ENCODE results near the gene AHR.

The AHR gene

GRCh38 chr7:17320657-17321056 is 22.2 kb downstream of the AHR start:
- H4K20me1 ChIP-seq, result no peaks in the 10 kb centered on the region
- TF ChIP-seq Cebpa-rat (IDR thresholded peaks at IDR 0.05), result no peak
- no peaks in the 10 kb centered on the region for H3K36me3 ChIP-seq
- H3K9ac ChIP-seq, result no peak overlapping the region
- no peak overlapping the region for H3K4me2 ChIP-seq
- H3K4me1 ChIP-seq, result no peaks in the 10 kb centered on the region
- H3K4me3 ChIP-seq, result no peak overlapping the region
- H3K27me3 ChIP-seq, result no peaks in the 10 kb centered on the region
- H3K9me3 ChIP-seq (replicated peaks in 1 of 11), result no peaks in the 10 kb centered on the region
- no peak overlapping the region for H3K27ac ChIP-seq

- TF ChIP-seq Cebpa-rat (IDR thresholded peaks at IDR 0.05), result no peak
- Histone ChIP-seq H3K9me3 (replicated peaks in 1 of 11) (no peaks in the 10 kb centered on the region), H3K4me2 (no peak overlapping the region), H3K36me3 (no peaks in the 10 kb centered on the region), H3K27me3 (no peaks in the 10 kb centered on the region), H3K27ac (no peak overlapping the region), H3K4me3 (no peak overlapping the region), H3K4me1 (no peaks in the 10 kb centered on the region), H4K20me1 (no peaks in the 10 kb centered on the region), H3K9ac (no peak overlapping the region)
Observed at GRCh38 chr7:17325364-17325763, 26.9 kb downstream of the AHR start.

GRCh38 chr7:17326378-17326777 is 27.9 kb downstream of the AHR start:
- Histone ChIP-seq H3K36me3 (no peaks in the 10 kb centered on the region), H3K27me3 (no peaks in the 10 kb centered on the region), H4K20me1 (no peaks in the 10 kb centered on the region), H3K4me1 (no peaks in the 10 kb centered on the region), H3K9ac (no peak overlapping the region), H3K4me2 (no peak overlapping the region), H3K27ac (no peak overlapping the region), H3K4me3 (no peak overlapping the region), H3K9me3 (replicated peaks in 1 of 11) (no peaks in the 10 kb centered on the region)
- no peak for TF ChIP-seq Cebpa-rat (IDR thresholded peaks at IDR 0.05)

GRCh38 chr7:17328641-17329040 is 30.2 kb downstream of the AHR start:
- no peak overlapping the region for H3K4me2 ChIP-seq
- no peak for TF ChIP-seq Cebpa-rat (IDR thresholded peaks at IDR 0.05)
- H3K27me3 ChIP-seq, result no peaks in the 10 kb centered on the region
- H3K9me3 ChIP-seq (replicated peaks in 1 of 11), result no peaks in the 10 kb centered on the region
- H3K4me3 ChIP-seq, result no peak overlapping the region
- H3K4me1 ChIP-seq, result no peaks in the 10 kb centered on the region
- H3K9ac ChIP-seq, result no peak overlapping the region
- no peaks in the 10 kb centered on the region for H3K36me3 ChIP-seq
- no peaks in the 10 kb centered on the region for H4K20me1 ChIP-seq
- no peak overlapping the region for H3K27ac ChIP-seq

GRCh38 chr7:17329440-17329839 is 31.0 kb downstream of the AHR start:
- H4K20me1 ChIP-seq, result no peaks in the 10 kb centered on the region
- H3K4me1 ChIP-seq, result no peaks in the 10 kb centered on the region
- no peak overlapping the region for H3K4me3 ChIP-seq
- TF ChIP-seq Cebpa-rat (IDR thresholded peaks at IDR 0.05), result no peak
- no peaks in the 10 kb centered on the region for H3K27me3 ChIP-seq
- H3K36me3 ChIP-seq, result no peaks in the 10 kb centered on the region
- no peak overlapping the region for H3K9ac ChIP-seq
- no peak overlapping the region for H3K27ac ChIP-seq
- no peak overlapping the region for H3K4me2 ChIP-seq
- no peaks in the 10 kb centered on the region for H3K9me3 ChIP-seq (replicated peaks in 1 of 11)

- Histone ChIP-seq H3K9me3 (replicated peaks in 1 of 11) (no peaks in the 10 kb centered on the region), H3K9ac (no peak overlapping the region), H3K4me2 (no peak overlapping the region), H3K4me3 (no peak overlapping the region), H3K27me3 (no peaks in the 10 kb centered on the region), H3K27ac (no peak overlapping the region), H4K20me1 (no peaks in the 10 kb centered on the region), H3K4me1 (no peaks in the 10 kb centered on the region), H3K36me3 (no peaks in the 10 kb centered on the region)
- no peak for TF ChIP-seq Cebpa-rat (IDR thresholded peaks at IDR 0.05)
Observed at GRCh38 chr7:17331891-17332501, 33.5 kb downstream of the AHR start.

- Histone ChIP-seq H3K4me1 (no peaks in the 10 kb centered on the region), H3K27ac (no peak overlapping the region), H3K27me3 (no peaks in the 10 kb centered on the region), H3K9me3 (replicated peaks in 1 of 11) (peaks cover 0 to 1% (median 0%) of the 10 kb centered on the region in 11 experiments; a peak in 2 of 22 replicates), H3K36me3 (no peaks in the 10 kb centered on the region), H4K20me1 (no peaks in the 10 kb centered on the region), H3K4me2 (no peak overlapping the region), H3K4me3 (no peak overlapping the region), H3K9ac (no peak overlapping the region)
- no peak for TF ChIP-seq Cebpa-rat (IDR thresholded peaks at IDR 0.05)
Observed at GRCh38 chr7:17333221-17333620, 34.8 kb downstream of the AHR start.

- 0 out of 20 replicates have a peak, but pooled peaks cover 0 to 3% (median 0%) of the 10 kb centered on the region in 10 experiments for H3K4me1 ChIP-seq
- no peak overlapping the region for H3K9ac ChIP-seq
- H3K36me3 ChIP-seq, result no peaks in the 10 kb centered on the region
Observed at GRCh38 chr7:17336168-17336567, 37.7 kb downstream of the AHR start.

GRCh38 chr7:17339139-17339538 is 40.7 kb downstream of the AHR start:
- no peak for TF ChIP-seq Cebpa-rat (IDR thresholded peaks at IDR 0.05)
- H3K9me3 ChIP-seq (replicated peaks in 1 of 11), result peaks cover 0 to 4% (median 0%) of the 10 kb centered on the region in 11 experiments; a peak in 2 of 22 replicates
- no peak overlapping the region for H3K9ac ChIP-seq
- no peak overlapping the region for H3K27ac ChIP-seq
- no peak overlapping the region for H3K4me3 ChIP-seq
- H3K4me1 ChIP-seq, result 0 out of 20 replicates have a peak, but pooled peaks cover 0 to 3% (median 0%) of the 10 kb centered on the region in 10 experiments
- H3K36me3 ChIP-seq, result no peaks in the 10 kb centered on the region
- no peaks in the 10 kb centered on the region for H3K27me3 ChIP-seq
- H3K4me2 ChIP-seq, result no peak overlapping the region; a peak in 1 of 22 replicates
- H4K20me1 ChIP-seq, result no peaks in the 10 kb centered on the region

More at GRCh38 chr7:17336168-17336567, 37.7 kb downstream of the AHR start:
- Histone ChIP-seq H3K9me3 (replicated peaks in 1 of 11) (peaks cover 0 to 4% (median 0%) of the 10 kb centered on the region in 11 experiments; a peak in 2 of 22 replicates), H3K27ac (no peak overlapping the region), H4K20me1 (no peaks in the 10 kb centered on the region), H3K4me3 (no peak overlapping the region), H3K4me2 (no peak overlapping the region), H3K27me3 (no peaks in the 10 kb centered on the region)
- TF ChIP-seq Cebpa-rat (IDR thresholded peaks at IDR 0.05), result no peak

GRCh38 chr7:17339952-17340351 is 41.5 kb downstream of the AHR start:
- Histone ChIP-seq H3K4me2 (no peak overlapping the region), H3K27ac (no peak overlapping the region), H4K20me1 (no peaks in the 10 kb centered on the region), H3K9ac (no peak overlapping the region), H3K4me3 (no peak overlapping the region), H3K4me1 (0 out of 20 replicates have a peak, but pooled peaks cover 0 to 3% (median 0%) of the 10 kb centered on the region in 10 experiments), H3K36me3 (no peaks in the 10 kb centered on the region), H3K9me3 (replicated peaks in 1 of 11) (peaks cover 0 to 4% (median 0%) of the 10 kb centered on the region in 11 experiments; a peak in 2 of 22 replicates), H3K27me3 (no peaks in the 10 kb centered on the region)
- no peak for TF ChIP-seq Cebpa-rat (IDR thresholded peaks at IDR 0.05)
